NCI-H748 (cell line): ENCODE measurements around the gene ASTN2.

Experiments
- DNase-seq: peaks from one replicate; lab custom pipeline; 2025; ENCODE audit not compliant: unreplicated experiment; lab: John Stamatoyannopoulos, UW

ASTN2 gene

DNA sequence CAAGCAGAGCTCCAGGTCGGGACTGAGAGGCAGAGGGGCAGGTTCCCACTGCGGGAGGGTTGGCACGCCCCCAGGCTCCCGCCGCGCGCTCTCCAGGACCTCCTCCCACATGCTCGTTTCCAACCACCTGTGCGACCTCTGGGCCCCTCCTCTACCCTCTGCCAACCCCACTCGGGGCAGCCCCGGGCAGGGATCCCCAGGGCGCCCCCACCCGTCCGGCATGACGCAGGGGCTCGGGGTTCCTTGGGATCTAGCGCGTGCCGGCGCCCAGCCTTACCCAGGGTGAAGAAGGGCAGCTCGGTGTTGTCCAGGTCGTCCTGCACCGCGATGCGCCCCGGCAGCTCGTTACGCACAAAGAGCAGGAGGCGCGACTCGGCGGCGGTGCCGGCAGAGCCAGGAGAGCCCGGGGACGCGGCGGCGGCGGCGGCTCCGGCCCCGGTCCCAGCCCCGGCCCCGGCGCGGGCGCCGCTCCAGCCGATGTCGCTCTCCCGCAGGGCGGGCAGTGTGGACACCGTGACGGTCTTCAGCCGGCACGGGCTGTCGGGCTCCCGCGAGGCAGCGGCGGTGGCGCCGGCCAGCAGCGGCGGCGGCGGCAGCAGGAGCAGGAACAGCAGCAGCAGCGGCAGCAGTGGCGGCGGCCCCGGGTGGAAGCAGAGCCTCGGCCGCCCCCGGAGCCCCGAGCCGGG is 494 bp downstream of the ASTN2 start:
- DNase-seq: peak; percentile 79

DNA sequence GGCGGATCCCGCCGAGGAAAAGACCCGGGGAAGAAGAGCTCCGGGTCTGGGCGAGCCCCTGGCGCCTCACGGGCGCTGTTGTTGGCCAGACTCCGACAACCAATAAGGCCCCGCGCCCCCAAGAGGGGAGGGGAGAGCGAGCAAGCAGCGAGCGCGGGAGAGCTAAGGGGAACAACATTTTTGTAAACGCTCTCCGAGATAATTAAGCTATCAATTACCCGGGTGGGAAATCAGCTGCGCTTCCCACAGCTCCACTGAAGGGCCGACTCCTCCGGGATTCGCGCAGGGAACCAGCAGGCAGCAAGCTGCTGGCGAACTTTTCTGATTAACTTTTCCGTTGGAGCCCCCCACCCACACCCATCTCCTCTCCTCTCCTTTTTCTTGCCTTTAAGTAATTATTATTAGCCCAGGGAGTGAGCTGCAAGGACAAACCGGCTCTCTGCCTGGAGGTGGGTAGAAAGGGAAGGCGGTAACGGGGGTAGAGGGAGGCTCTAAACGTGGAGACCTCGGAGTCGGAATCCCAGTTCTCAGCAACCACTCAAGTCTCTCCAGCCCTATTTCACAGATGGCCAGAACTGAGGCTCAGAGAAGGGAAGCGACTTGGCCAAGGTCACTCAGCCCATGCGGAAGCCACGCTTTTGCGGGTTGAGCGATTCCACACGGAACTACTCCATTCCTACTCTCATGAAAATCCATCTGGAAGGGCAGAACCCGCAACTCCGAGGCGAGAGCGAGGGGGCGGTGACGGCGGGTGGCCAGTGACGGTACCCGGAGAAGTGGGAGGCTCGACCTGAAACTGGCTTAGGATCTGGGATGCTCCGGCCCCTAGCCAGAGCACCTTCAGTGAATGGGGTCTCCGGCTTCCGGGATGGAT is 1.3 kb downstream of the ASTN2 start:
- DNase-seq: peak; percentile 96

DNA sequence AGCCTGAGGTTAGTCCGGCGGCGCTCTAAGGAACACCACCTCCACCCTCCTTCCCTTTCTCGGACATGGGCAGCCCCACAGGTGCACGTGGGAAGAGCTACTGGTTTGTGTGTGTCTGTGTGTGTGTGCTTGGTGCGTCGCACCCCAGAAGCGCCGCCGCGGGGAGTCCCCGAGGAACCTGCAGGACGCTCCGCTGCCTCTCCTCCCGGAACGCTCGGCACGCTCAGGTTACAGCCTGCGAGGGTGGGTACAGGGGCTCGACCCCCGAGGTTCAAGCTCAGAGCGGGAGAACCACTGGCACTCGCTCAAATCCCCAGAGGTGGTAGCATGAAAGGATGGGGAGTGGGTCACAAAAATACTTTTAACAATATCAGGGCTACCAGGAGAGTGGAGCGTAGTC is 2.0 kb downstream of the ASTN2 start:
- DNase-seq: peak; percentile 70

DNA sequence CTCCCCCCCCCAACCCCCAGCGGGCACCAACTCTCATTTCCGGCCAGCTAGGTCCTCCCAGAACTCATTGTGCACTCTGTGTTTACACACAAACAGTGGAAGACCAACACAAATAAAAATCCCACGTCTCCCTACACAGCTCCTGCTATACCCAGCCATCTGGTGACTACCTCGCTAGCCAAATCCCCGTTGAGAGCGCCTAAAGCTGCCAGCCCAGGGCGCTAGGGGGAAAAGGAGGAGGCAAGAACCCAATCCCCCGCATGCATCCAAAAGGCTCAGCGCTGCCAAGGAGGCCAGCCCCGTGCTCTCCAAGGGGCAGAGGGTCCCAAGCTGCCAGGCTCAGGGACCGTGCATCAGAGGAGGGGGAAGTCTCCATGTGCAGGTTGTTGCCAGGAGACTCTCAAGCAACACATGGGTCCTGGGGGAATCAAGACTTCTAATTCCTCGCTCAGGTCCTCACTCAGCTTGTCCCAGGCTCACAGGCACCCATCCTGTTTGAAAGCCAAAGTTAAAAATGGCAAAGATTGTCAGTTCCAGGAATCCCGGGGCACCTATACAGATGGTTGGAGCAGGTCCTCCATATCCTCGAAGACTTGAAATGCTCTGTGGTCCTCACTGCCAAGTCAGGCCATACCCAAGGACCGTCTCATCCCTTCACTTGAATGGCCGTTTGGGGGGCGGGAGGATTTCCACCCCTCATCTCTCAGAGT is 2.7 kb downstream of the ASTN2 start:
- peak; percentile 88 for DNase-seq

DNA sequence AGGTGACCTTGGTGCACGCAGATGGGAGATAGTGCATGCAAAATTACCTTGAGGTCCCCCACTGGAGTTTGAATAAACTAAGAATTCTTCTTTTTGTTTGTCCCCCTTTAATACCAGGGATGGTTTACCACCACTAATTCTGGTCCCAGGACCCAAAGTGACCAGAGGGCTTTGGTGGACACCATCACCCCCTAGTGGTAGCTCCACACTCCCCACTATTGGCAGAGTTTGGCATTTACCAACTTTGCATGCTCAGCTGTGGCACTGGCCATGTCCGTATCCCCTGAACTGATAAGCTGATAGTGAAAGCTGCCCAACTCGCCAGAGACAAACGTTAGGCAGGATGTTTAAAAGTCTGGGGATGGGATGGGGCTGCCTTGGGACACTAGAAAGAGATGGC is 3.3 kb downstream of the ASTN2 start:
- peak; percentile 90 for DNase-seq

DNA sequence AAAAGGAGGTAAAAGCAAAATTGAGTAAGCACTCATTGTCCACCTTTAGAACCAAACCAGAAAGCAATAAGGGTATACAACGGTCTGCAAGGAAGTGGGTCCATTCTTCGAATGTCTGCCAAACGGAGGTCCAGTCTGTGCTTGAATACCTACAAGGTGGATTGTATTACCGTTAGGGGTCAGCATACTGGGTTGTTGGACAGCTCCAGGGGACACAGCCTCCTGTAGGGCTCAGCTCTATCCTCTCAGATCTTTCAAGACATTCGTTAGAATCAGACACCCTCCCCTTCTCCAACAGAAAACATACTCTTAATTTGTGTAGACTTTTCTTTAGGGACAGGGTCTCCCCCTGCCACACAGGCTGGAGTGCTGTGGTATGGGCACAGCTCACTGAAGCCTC is 5.5 kb downstream of the ASTN2 start:
- DNase-seq: no peak

DNA sequence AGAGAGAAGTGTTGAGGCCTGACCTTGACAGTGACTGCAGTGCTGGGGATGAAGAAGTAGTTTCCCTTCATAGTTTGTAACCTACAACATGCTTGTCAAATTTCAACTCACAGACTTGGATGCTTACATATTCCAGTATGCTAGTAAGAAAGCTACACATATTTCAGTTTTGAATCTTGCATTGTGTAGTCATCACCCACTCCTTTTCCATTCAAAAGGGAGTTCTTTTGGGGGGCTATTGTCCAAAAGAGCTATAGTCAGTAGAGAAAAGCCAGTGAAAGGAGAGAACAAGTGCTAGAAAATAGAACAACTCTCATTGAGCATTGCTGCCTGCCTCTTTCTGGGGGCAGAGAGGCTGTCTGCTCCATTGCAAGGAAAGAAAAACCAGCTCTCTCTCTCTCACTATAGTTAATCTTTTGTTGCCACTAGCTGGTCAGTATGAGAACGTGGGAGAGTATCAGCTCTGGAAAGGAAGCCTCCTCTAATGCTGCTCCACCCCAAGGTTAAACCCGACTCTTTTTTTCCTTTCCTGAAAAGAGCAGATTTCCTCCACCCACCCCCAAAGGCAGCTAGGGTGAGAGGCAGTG is 7.3 kb downstream of the ASTN2 start:
- DNase-seq: peak; percentile 31

DNA sequence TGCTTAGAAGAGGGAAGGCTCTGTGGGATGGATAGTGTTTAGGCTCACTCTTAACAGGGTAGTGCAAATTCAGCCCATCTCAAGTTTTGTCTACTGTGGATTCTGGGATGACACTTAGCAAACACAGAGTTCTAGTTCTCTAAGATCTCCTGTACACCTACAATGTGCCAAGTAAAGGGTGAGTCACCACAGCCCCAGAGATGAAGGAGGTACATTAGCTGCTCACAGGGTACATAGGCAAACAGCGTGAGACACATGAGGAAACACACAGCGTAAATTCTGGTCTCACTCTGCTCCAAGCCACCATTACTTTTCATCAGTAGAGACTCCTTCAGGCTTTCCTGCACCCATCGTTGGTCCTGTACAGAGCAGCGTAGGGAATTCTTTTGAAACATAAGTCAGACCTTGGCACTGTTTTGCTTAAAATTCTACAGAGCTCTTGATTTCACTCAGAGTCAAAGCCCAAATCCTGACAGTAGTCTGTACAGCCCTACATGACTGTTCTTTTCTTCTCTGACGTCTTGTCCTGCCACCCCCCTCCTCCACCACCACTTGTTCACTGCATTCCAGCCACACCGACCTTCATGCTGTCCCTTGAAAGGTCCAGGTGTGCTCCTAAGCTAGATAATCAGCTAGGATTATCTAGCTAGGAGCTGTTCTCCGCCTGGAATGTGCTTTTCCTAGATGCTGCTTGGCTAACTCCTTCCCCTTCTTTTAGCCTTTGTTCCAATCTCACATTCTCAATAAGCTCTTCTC is 8.7 kb downstream of the ASTN2 start:
- no peak for DNase-seq

DNA sequence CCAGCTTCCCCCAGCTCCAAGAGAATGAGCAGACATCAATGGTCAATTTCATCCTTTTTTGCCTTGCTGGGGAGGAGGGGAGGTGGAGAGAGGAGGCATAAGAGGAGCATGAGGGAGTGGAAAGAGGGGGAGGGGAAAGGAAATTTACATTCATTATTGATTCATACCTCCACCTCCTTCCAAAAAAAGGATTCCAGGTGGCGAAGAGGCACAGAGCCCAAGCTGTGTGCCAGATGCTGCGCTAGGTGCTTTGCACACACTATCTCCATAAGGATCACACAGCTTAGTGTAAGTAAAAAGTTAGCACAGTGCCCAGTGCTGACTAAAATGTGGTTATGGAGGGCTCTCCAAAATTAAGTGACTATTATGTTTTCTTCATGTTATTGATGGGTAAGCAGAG is 11.0 kb downstream of the ASTN2 start:
- DNase-seq: peak; percentile 79

DNA sequence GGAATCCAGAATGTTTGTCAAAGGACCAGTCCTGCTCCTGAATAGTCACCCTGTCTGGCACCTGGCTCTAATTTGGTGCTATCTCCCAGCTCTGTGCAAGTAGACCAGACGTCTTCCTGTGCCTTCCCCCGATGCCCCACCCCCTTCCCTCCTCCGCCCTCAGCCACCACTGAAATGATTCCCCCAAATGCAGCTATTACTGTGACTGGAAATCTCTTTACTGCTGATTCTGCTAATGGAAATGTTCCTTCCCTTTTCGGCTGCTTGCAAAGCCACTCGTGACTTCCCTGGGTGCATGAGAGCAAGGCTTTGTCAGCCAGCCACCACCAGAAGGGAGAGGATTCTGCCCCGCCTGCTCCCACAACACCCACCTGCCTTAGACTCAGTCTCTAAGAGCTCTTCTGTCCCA is 11.4 kb downstream of the ASTN2 start:
- peak; percentile 83 for DNase-seq

DNA sequence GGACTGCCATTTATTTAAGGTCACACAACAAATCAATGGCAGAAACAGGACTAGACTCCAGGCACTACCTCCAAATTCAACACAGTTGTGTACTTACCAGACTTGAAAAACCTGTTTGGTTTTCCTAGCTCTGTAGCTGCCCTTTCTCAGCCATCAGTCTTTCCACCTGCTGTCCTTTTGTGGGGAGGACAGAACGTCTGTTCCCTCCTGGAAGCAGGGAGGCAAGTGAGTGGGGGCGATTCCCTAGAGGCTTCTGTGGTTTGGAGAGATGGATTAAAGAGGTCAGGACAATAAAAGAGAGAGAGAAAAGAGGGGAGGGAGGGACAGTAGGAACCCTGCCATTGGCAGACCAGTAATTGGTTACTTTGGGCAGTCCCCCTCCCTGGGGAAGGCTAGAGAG is 14.7 kb downstream of the ASTN2 start:
- peak; percentile 100 for DNase-seq

DNA sequence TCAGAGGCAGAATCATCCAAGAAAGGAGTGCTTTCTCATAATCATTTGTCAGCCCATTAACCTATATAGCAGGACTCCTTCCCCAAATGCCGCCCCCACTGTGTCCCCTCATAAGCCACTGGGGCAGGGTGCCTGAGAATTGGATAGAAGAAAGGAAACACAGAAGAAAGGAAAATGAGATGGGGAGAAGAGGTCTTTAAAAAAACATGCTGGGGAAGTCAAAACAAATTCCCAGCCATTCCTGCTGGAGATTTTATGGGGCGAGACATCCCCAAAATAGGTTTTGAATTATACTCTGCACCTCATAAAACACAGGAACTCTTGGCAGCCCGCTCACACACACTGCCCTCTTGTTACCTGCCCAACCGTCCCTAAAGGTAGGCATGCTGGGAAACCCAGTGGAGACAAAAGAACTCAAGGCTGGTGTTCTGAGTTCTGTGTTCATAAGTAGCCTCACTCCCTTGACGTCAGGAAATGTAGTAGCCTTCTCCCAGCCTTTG is 19.7 kb downstream of the ASTN2 start:
- no peak for DNase-seq

DNA sequence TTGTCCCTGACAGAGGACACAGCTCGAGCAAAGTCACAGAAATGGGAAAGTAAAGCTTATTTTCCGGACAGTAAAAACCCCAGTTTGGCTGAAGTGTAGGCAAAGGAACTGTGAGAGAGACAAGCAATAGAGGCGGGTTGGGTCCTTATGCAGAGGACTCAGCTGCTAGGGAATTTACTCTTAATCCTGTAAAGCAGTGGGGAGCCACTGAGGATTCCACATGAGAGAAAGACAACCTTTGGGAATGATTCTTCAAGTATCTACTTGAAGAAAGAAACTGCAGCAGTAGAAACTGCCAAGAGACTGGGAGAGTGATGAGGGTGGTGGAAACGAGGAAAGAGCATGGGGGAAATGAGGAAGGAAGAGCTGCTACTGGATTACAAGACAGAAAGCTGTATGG is 20.2 kb downstream of the ASTN2 start:
- no peak for DNase-seq

DNA sequence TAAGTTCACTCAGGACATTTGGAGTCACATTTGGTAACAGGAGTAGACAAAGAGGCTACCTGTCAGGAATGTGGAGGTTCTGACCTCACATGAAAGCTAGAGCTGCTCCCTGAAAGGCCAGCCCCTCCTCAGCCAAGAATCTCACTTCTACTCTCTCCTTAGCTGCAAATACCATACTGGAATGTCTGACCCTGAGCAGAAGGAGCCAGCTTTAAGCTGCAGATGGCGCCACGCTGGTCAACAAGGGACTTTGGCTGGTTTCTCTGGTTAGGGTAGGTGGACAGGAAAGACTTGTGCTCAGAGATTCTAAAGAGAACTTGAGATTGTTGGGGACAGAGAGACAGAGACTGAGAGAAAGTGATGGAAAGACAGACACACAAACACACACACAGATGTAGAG is 21.9 kb downstream of the ASTN2 start:
- no peak for DNase-seq

DNA sequence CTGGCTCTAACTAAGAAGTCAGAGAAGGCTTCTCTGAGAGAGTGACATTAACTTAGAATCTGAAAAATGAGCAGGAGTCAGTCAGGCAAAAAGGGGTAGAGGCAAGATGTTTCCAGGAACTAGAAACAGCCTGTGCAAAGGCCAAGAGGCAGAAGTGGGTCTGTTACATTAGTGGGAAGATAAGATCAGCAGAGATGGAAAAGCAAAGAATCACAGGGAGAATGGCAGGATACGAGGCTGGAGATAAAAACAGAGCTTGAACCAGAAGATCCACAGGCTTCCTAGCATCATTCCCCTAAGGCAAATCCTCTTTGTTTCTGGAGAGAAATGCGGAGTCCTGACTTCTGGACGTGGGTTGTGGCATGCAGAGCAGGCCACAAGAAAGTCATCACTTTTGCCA is 27.4 kb downstream of the ASTN2 start:
- no peak for DNase-seq

DNA sequence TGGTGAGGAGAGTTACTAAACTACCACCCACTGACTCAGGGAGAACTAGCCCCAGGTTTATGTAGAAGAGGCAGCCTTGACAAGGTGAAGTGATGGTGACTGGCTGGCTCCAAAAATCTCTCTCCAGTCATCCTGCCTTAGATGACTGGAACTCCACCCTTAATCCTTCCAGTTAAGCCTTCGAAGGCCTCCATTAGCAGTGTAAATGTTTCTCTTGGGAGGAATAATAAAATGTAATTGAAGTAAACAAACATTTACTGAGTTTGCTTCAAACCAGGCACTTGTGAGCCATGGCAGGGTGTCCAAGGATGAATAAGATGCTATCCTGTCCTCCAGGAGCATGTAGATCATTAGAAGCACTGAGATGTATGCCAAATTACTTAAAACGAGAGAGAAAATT is 35.5 kb downstream of the ASTN2 start:
- DNase-seq: no peak

DNA sequence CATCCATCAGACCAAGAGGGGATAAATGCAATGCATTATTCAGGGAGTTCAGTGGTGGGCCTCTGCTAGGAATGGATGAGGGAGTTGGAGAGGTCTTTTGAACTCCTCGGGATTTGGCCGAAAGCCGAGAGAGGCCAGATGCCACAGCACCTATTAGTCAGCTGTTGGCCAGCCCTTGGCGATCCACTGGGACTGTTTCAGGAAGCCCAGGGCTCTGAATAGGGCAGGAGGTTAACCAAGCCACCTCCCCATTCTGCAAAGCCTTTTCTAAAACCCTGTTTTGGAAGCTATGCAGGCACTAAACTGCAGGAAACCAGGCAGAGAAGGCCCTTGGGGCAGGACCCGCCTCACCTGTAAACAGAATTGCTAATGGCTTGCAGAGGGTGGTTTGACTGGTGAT is 37.8 kb downstream of the ASTN2 start:
- peak; percentile 24 for DNase-seq

DNA sequence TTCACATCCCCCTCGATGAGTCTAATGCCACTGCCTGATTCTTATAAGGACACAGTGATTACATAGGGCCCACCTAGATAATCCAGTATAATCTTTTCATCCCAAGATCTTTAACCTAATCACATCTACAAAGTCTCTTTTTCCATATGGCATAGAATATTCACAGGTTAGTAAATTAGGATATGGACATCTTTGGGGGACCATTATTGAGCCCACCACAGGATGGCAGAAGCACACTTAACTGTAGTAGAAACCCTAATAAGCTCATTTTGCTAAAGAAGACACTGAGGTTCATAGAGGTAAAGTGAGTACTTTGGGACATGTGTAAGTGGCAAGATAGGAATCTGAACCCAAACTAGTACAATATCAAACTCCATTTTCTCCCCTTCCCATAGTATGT is 38.9 kb downstream of the ASTN2 start:
- no peak for DNase-seq

DNA sequence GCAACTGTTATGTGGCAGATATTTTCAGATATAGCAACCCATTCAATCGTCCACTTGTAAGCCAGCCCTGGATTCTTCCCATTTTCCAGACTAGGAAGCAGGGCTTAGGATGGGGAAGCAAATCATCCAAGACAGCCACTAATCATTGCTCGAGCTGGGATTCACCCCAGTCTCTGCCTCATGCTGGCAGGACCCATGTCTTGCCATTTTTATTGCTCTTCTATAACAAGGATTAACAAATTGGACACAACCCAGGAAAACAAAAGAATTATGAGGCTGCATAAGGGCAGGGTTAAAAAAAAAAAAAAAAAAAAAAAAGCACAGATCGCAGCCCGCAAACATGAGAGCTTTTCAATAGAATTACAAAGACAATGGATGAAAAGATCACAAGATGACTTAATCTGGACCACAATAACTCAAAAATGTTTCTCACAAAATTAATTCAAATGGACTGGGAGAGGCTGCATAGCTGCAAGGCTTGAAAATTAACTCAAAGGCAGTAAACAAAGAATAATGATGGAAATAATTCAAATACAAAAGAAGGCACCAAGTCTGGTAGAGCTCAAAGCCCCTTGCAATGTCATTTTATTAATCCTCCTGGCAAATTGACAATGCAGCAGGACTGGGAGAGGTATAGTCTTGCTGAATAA is 40.7 kb downstream of the ASTN2 start:
- no peak for DNase-seq

DNA sequence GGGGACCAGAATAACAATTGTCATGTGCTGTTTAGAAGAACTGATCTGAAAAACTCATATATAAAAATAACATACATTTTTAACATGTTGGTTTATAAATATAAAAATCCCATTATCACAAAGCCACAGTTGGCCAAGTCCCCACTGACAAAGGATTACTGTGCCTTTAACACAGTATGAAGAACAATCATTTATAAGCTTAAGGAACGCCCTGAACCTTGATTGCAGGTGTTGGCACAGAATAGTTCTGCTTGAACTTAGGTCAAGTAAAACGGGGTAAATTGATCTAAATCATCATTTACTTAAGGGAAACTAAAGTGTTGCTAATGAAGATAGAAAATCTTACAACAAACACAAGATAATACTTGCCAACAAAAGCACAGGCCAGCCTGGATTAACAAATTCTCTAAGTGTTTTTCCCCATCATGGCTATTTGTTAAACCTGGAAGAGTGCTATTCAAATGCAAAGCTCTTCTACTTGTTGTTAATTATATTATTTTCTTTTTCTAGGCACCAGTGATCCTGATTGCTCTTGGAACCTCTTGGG is 46.1 kb downstream of the ASTN2 start:
- no peak for DNase-seq
